Measurements from ENCODE around the gene LRSAM1. TPM values are rescaled to one million over a fixed set of nuclear protein-coding genes. Genes with fewer than 3 reads are reported as not detected.

Gene LRSAM1
- total RNA-seq, 1 donor from 2014 or later = 35.4 TPM

DNA sequence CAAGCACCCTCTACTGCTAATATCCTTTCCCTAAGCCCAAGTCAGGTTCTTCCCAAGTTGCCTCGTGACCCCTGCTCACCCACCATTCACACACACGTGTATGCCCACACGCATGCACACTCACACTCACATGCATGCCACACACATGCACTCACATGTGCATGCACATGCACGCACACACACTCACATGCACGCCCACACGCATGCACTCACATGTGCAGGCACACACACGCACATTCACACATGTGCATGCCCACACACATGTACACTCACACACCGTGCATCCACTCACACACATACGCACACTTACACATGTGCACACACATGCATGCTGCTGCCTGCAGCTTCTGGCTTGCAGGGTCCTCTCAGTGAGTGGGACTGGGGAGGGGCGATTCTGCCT lies 97.9 kb downstream of the LRSAM1 start:
- H3K9me3 ChIP-seq (replicated peaks) = no peaks in the 10 kb centered on the region
- intact Hi-C loops (cut with micrococcal nuclease) = no loop called here
- no peaks in the 10 kb centered on the region for H3K36me3 ChIP-seq
- DNase-seq = no peak
- H3K4me3 ChIP-seq = no peak overlapping the region
- no peaks in the 10 kb centered on the region for H3K27me3 ChIP-seq (ENCODE audit: low read depth)
- peaks cover 80% of the 10 kb centered on the region for H3K4me1 ChIP-seq
- H3K27ac ChIP-seq (replicated peaks) = no peak overlapping the region
- TF ChIP-seq, protein P1, sequence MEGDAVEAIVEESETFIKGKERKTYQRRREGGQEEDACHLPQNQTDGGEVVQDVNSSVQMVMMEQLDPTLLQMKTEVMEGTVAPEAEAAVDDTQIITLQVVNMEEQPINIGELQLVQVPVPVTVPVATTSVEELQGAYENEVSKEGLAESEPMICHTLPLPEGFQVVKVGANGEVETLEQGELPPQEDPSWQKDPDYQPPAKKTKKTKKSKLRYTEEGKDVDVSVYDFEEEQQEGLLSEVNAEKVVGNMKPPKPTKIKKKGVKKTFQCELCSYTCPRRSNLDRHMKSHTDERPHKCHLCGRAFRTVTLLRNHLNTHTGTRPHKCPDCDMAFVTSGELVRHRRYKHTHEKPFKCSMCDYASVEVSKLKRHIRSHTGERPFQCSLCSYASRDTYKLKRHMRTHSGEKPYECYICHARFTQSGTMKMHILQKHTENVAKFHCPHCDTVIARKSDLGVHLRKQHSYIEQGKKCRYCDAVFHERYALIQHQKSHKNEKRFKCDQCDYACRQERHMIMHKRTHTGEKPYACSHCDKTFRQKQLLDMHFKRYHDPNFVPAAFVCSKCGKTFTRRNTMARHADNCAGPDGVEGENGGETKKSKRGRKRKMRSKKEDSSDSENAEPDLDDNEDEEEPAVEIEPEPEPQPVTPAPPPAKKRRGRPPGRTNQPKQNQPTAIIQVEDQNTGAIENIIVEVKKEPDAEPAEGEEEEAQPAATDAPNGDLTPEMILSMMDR (IDR thresholded peaks at IDR 0.05; ENCODE audit: borderline replicate concordance) = no peak

DNA sequence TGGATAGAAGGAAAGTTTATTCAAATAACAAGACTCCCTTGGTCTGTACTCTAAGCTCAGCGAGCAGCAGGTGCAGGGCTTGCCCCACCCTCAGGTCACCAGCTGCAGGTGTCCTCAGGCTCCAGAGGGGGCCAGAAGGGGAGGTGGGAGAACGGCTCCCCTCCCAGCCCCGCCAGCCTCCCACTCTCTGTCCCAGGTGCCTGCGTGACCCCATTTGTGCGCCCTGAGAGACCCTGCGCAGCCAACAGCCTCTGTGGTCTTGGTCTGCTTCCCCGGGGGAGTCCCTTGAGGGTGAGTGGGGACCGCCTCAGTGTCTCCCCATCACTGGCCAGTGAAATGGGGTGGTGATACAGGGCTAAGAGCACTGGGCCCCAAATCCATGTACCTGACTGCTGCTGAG lies 98.4 kb downstream of the LRSAM1 start:
- peaks cover 80% of the 10 kb centered on the region for H3K4me1 ChIP-seq

DNA sequence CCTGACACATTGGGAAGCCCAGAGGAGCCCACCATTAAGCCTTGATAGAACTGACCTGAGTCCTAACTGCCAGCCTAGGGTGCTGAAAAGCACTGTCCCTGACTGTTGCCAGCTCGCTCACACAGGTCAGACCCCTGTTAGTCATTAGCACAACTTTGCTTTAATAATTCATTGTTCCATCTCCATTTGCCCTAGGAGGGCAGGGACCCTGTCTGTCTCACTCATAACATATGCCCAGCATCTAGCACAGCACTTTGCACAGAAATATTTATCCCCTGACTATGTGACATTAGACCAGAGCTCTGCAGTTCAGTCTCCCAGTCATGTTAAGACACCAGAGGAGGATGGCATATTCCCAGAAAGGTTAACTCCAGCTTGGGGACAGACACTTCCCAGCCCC lies 99.0 kb downstream of the LRSAM1 start:
- no peak overlapping the region for H3K4me3 ChIP-seq
- no peak for DNase-seq
- H3K9me3 ChIP-seq (replicated peaks) = no peaks in the 10 kb centered on the region
- no peaks in the 10 kb centered on the region for H3K27me3 ChIP-seq (ENCODE audit: low read depth)
- TF ChIP-seq, protein P1 (IDR thresholded peaks at IDR 0.05; ENCODE audit: borderline replicate concordance) = no peak
- no peaks in the 10 kb centered on the region for H3K36me3 ChIP-seq
- H3K4me1 ChIP-seq = peaks cover 80% of the 10 kb centered on the region
- no peak overlapping the region for H3K27ac ChIP-seq (replicated peaks)
- intact Hi-C loops (cut with micrococcal nuclease) = no loop called here

More for the DNA sequence above, 98.4 kb downstream of the LRSAM1 start:
- no peak for DNase-seq
- intact Hi-C loops (cut with micrococcal nuclease) = no loop called here
- TF ChIP-seq, protein P1 (IDR thresholded peaks at IDR 0.05; ENCODE audit: borderline replicate concordance) = no peak
- Histone ChIP-seq H3K9me3 (replicated peaks) (no peaks in the 10 kb centered on the region), H3K27ac (replicated peaks) (no peak overlapping the region), H3K36me3 (no peaks in the 10 kb centered on the region), H3K27me3 (ENCODE audit: low read depth) (no peaks in the 10 kb centered on the region), H3K4me3 (no peak overlapping the region)

DNA sequence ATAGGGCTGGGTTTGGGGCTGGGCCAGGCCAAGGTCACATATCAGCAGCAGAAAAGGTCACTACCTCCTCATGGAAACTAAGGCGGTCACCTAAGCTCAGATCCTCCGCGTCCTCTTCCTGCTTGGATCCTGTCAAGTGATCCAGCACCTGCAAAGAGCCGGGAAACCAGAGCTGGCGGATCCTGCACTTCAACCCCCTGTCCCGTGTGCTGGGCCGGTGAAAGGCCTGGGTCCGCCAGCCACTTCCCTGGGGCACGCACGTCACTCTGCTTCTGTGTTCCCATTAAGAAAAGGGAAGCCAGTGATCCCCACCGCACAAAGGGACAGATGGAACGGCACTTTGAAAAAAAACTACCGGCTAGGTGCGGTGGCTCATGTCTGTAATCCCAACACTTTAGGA lies 99.4 kb downstream of the LRSAM1 start:
- H3K27ac ChIP-seq (replicated peaks) = no peak overlapping the region
- intact Hi-C loops (cut with micrococcal nuclease) = no loop called here
- H3K27me3 ChIP-seq (ENCODE audit: low read depth) = no peaks in the 10 kb centered on the region
- peaks cover 80% of the 10 kb centered on the region for H3K4me1 ChIP-seq
- no peak for DNase-seq
- H3K9me3 ChIP-seq (replicated peaks) = no peaks in the 10 kb centered on the region
- H3K36me3 ChIP-seq = no peaks in the 10 kb centered on the region
- H3K4me3 ChIP-seq = no peak overlapping the region
- TF ChIP-seq, protein P1 (IDR thresholded peaks at IDR 0.05; ENCODE audit: borderline replicate concordance) = no peak

Other genes starting within 250 kb of the LRSAM1 start
- gene GARNL3, start 186.7 kb upstream of the LRSAM1 start, total RNA-seq = 22.9 TPM
- 16.1 TPM for gene SLC2A8, start 54.3 kb upstream of the LRSAM1 start, total RNA-seq
- gene ZNF79, start 27.1 kb upstream of the LRSAM1 start, total RNA-seq = 6.2 TPM
- 605 TPM for gene RPL12, start 104 bp upstream of the LRSAM1 start, total RNA-seq
- 36.9 TPM for gene STXBP1, start 160.8 kb downstream of the LRSAM1 start, total RNA-seq

Measured in left ventricle myocardium inferior (tissue), 1 donor.